IPS-18c (cell line): ENCODE results near the gene PPM1G.

Experiments used
- H3K4me3 ChIP-seq: 2 replicates; pipeline ENCODE4 v1.7.0; 2013; ENCODE audit warnings: low read depth, mild to moderate bottlenecking, low read length, moderate library complexity; ENCODE audit not compliant: insufficient read depth
- H3K9me3 ChIP-seq: one replicate; pipeline ENCODE4 v1.6.1; 2013; ENCODE audit warnings: mild to moderate bottlenecking, low read length, moderate library complexity; ENCODE audit not compliant: control insufficient read depth, insufficient read depth

The PPM1G gene

DNA sequence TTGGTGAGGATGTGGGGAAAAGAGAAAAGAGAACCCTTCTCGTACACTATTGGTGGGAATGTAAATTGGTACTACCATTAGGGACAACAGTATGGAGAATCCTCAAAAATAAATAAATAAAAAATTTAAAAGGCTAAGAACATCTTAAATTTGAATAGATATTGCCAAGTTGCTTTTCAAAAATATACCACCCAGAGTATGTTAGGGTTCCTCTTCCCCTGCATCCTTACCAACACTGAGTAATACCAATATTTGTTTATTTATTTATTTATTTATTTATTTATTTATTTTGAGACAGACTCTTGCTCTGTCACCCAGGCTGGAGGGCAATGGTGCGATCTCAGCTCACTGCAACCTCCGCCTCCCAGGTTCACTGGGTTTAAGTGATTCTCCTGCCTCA lies 13.6 kb upstream of the PPM1G start:
- H3K4me3 ChIP-seq = no peak overlapping the region
- no peaks in the 10 kb centered on the region for H3K9me3 ChIP-seq

GRCh38 chr2:27421660-27422250 lies 12.4 kb upstream of the PPM1G start:
- no peaks in the 10 kb centered on the region for H3K9me3 ChIP-seq
- H3K4me3 ChIP-seq = no peak overlapping the region

DNA sequence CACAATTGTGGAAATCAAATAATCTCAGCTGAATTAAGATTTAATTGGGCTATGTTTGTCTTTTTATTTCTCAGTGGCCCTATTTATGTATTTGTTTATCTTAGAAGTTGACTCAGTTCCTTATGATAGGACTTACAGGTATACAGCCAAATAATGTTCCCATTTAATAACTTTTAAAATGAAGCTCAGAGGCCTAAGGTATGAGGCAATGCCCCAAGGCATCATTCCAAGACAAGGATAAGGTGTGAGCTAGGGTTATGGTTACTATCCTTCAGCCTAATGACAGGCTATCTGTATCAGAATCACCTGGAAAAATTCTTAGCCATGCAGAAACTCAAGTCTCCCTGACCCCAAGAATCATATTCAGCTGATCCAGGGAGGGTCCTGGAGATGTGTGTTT lies 11.6 kb upstream of the PPM1G start:
- H3K9me3 ChIP-seq = no peaks in the 10 kb centered on the region

GRCh38 chr2:27416151-27416550 lies 6.8 kb upstream of the PPM1G start:
- Histone ChIP-seq H3K4me3 (no peak overlapping the region), H3K9me3 (peaks cover under 1% of the 10 kb centered on the region)

More for the DNA sequence above, 11.6 kb upstream of the PPM1G start:
- H3K4me3 ChIP-seq = no peak overlapping the region

GRCh38 chr2:27412419-27413152 lies 3.2 kb upstream of the PPM1G start:
- H3K4me3 ChIP-seq = no peak overlapping the region
- H3K9me3 ChIP-seq = peaks cover 2% of the 10 kb centered on the region

- Histone ChIP-seq H3K4me3 (peak overlapping the region; percentile 93), H3K9me3 (peaks cover 2% of the 10 kb centered on the region)
Measured at GRCh38 chr2:27408601-27409320, 630 bp downstream of the PPM1G start.

- Histone ChIP-seq H3K4me3 (peak overlapping the region; percentile 93), H3K9me3 (peaks cover 2% of the 10 kb centered on the region)
Measured at GRCh38 chr2:27407798-27408491, 1.4 kb downstream of the PPM1G start.

DNA sequence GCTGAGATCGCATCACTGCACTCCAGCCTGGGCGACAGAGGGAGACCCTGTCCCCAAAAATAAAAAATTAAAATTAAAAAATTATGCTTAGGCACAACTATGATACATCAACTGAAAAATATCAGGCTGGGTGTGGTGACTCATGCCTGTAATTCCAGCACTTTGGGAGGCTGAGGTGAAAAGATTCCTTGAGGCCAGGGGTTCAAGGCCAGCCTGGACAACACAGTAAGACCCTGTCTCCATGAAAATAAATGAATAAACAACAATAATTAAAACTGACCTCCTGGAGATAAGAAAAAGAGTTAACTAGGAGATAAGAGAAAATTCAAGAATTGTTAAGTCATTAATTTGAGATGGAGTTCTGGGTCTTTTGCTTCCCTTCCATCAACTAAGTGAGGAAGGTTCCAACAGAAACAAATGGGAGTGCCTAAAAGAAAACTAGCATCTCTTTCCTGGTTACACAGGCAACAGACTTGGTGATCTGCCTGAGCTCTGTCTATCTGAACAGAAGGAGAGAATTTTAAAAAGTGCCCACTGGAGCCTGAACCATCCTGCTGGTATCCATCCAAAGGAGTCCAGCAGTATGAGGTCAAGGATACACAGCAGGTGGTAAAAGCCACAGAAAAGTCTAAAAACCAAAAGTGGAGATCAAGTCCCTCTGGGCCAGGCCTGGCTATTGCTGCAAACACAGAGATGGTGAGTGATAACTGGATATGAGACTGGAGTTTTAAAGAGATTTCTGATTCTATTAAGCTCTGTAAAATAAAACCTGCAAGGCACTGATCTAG lies 8.8 kb downstream of the PPM1G start:
- H3K9me3 ChIP-seq = no peaks in the 10 kb centered on the region
- no peak overlapping the region for H3K4me3 ChIP-seq

DNA sequence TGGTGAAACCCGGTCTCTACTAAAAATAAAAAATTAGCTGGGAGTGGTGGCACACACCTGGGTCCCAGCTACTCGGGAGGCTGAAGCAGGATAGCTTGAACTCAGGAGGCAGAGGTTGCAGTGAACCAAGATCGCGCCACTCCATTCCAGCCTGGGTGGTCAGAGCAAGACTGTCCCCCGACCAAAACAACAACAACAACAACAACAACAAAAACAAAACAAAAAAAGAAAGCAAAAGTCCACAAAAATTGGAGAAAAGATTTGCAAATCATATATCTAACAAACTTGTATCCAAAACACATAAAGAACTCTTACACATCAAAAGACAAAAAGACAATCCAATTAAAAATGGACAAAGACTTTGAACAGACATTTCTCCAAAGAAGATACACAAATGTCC lies 10.4 kb downstream of the PPM1G start:
- H3K4me3 ChIP-seq = no peak overlapping the region
- H3K9me3 ChIP-seq = no peaks in the 10 kb centered on the region

- Histone ChIP-seq H3K9me3 (no peaks in the 10 kb centered on the region), H3K4me3 (no peak overlapping the region)
Measured at GRCh38 chr2:27393225-27393624, 16.2 kb downstream of the PPM1G start.

- Histone ChIP-seq H3K4me3 (no peak overlapping the region), H3K9me3 (no peaks in the 10 kb centered on the region)
Measured at GRCh38 chr2:27390822-27391679, 18.3 kb downstream of the PPM1G start.

DNA sequence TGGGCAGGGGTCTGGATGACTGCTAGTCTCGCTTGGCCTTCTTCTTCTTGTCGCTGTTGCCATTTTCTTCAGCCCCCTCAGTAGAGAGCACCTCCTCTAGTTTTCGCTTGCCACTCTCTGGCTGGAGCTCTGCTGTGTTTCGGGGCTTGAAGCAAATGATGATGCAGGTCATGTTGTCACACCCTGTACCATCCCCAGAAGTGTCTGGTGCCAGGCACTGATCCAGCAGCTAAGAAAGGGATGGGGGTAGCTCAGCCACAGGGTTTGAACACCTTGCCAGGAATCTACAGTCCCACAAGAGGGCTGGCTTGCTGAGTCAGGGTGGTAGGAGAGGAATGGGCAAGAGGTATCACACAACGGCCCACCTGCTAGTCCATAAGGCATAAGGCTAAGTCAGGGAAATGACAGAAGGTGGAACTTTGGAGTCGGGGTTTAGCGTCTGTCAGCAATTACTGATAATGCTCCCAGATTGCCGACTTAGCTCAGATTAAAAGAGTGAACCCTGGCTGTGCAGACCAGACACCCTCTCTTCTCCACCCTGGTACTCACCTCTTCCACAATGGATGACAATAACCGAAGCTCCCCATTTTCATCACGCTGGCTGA lies 27.7 kb downstream of the PPM1G start:
- H3K9me3 ChIP-seq = no peaks in the 10 kb centered on the region
- H3K4me3 ChIP-seq = peak overlapping the region; percentile 60

GRCh38 chr2:27380626-27381545 lies 28.5 kb downstream of the PPM1G start, which contains the start of gene ZNF513:
TSS of gene ZNF513 (minus strand) at chr2:27380734. CDS start at chr2:27380526, 208 bp downstream.
- Histone ChIP-seq H3K4me3 (peak within 1 kb of the TSS; percentile 60), H3K9me3 (no peaks in the 10 kb centered on the region)

- H3K9me3 ChIP-seq = no peaks in the 10 kb centered on the region
- peak overlapping the region; percentile 60 for H3K4me3 ChIP-seq
Measured at GRCh38 chr2:27379836-27380625, 29.4 kb downstream of the PPM1G start.
